GM19239 (cell line): ENCODE data around the gene GALNS.
"Not testable (repeated sequence)": the region's sequence is repeated elsewhere in the genome, so short reads cannot be mapped to it uniquely, and the experiment has no call there.

Experiments used
- DNase-seq: peaks from one replicate; pipeline ENCODE4 v3.0.0; 2011; ENCODE audit warnings: low spot score; ENCODE audit not compliant: insufficient read length
- FAIRE-seq: peaks from 2 replicates; lab custom pipeline; 2011; peaks lifted over from hg19 to GRCh38; lab: Jason Lieb, UNC

Gene GALNS

GRCh38 chr16:88777471-88778270, 79.1 kb downstream of the GALNS start:
- FAIRE-seq (no peak), DNase-seq (no peak)

- DNase-seq: no peak
- no peak for FAIRE-seq
Measured at GRCh38 chr16:88775825-88776224, 80.9 kb downstream of the GALNS start.

- FAIRE-seq: no peak
- DNase-seq: no peak
Measured at GRCh38 chr16:88774544-88775393, 82.0 kb downstream of the GALNS start.

GRCh38 chr16:88773812-88774291, 82.9 kb downstream of the GALNS start:
- DNase-seq: no peak

GRCh38 chr16:88772871-88773811, 83.6 kb downstream of the GALNS start:
- FAIRE-seq (no peak), DNase-seq (no peak)

More at GRCh38 chr16:88773812-88774291, 82.9 kb downstream of the GALNS start:
- FAIRE-seq: no peak

GRCh38 chr16:88771781-88772180, 85.0 kb downstream of the GALNS start:
- not testable (repeated sequence) for FAIRE-seq, DNase-seq

GRCh38 chr16:88771294-88771772, 85.4 kb downstream of the GALNS start:
- DNase-seq (no peak), FAIRE-seq (no peak)

GRCh38 chr16:88770461-88771293, 86.1 kb downstream of the GALNS start:
- DNase-seq: no peak
- FAIRE-seq: peak; percentile 64

GRCh38 chr16:88769617-88770460, 86.9 kb downstream of the GALNS start:
- DNase-seq: peak; percentile 89
- FAIRE-seq: no peak

- DNase-seq: no peak
- FAIRE-seq: no peak
Measured at GRCh38 chr16:88768071-88768783, 88.5 kb downstream of the GALNS start.

GRCh38 chr16:88767546-88768070, 89.1 kb downstream of the GALNS start:
- FAIRE-seq (no peak), DNase-seq (no peak)

- FAIRE-seq (no peak), DNase-seq (no peak)
Measured at GRCh38 chr16:88766975-88767374, 89.8 kb downstream of the GALNS start.

GRCh38 chr16:88764913-88765349, 91.8 kb downstream of the GALNS start:
- DNase-seq (no peak), FAIRE-seq (no peak)

- no peak for DNase-seq
- no peak for FAIRE-seq
Measured at GRCh38 chr16:88764080-88764479, 92.7 kb downstream of the GALNS start.
